Liver (tissue), 9 donors: ENCODE results near the gene STOM. TPM values are rescaled to one million over a fixed set of nuclear protein-coding genes. Genes with fewer than 3 reads are reported as not detected.

Source experiments
- DNase-seq: peaks from one replicate; pipeline ENCODE4 v3.0.0-alpha.2; 2017; ENCODE audit warnings: low spot score
- H3K27ac ChIP-seq, 2 donors: one replicate each; pipeline ENCODE4 v1.7.0; 2013; ENCODE audit warnings: inconsistent platforms in 2 of 2, low read length in 2 of 2, control low read depth in 1 of 2, low read depth in 1 of 2, mild to moderate bottlenecking in 1 of 2
- H3K27me3 ChIP-seq, 4 donors: one replicate each; pipeline versions ENCODE4 v1.6.1 to v1.7.0; 2013; ENCODE audit warnings: low read length in 3 of 4, inconsistent platforms in 1 of 4, mild to moderate bottlenecking in 1 of 4, moderate library complexity in 1 of 4; ENCODE audit not compliant: control insufficient read depth in 4 of 4, insufficient read depth in 4 of 4
- H3K36me3 ChIP-seq, 4 donors: one replicate each; pipeline versions ENCODE4 v1.6.1 to v1.7.0; 2013; ENCODE audit warnings: low read length in 3 of 4, mild to moderate bottlenecking in 3 of 4, low read depth in 1 of 4, moderate library complexity in 1 of 4; ENCODE audit not compliant: control insufficient read depth in 4 of 4, insufficient read depth in 3 of 4
- H3K4me1 ChIP-seq, 4 donors: one replicate each; pipeline versions ENCODE4 v1.6.1 to v1.7.0; 2013; ENCODE audit warnings: low read length in 3 of 4, mild to moderate bottlenecking in 3 of 4, moderate library complexity in 1 of 4; ENCODE audit not compliant: control insufficient read depth in 4 of 4, insufficient read depth in 4 of 4
- H3K4me3 ChIP-seq, 3 donors: one replicate each; pipeline versions ENCODE4 v1.6.1 to v1.7.0; 2013; ENCODE audit warnings: low read length in 3 of 3, control low read depth in 1 of 3, low read depth in 1 of 3, mild to moderate bottlenecking in 1 of 3
- H3K9ac ChIP-seq, 2 donors: one replicate each; pipeline ENCODE4 v1.7.0; 2013; ENCODE audit warnings: low read length in 2 of 2, mild to moderate bottlenecking in 2 of 2, moderate library complexity in 2 of 2, control low read depth in 1 of 2, low read depth in 1 of 2
- H3K9me3 ChIP-seq, 4 donors: one replicate each; pipeline versions ENCODE4 v1.6.1 to v1.7.0; 2013; ENCODE audit warnings: low read length in 3 of 4; ENCODE audit not compliant: control insufficient read depth in 4 of 4
- FOXA1 ChIP-seq: IDR thresholded peaks from 2 replicates; pipeline ENCODE4 v1.6.1; 2016; ENCODE audit warnings: antibody characterized with exemption
- FOXA2 ChIP-seq: IDR thresholded peaks from 2 replicates; pipeline ENCODE4 v1.6.1; 2016; ENCODE audit warnings: antibody characterized with exemption
- GABPA ChIP-seq, 2 donors: IDR thresholded peaks in 1 of 2; conservative IDR thresholded peaks in 1 of 2; 2 replicates each; pipeline ENCODE4 v1.6.1; 2016; ENCODE audit warnings: antibody characterized with exemption in 2 of 2, mild to moderate bottlenecking in 1 of 2, moderate library complexity in 1 of 2
- HNF4A ChIP-seq, 2 donors: conservative IDR thresholded peaks; 2 replicates each; pipeline ENCODE4 v1.6.1; 2016; ENCODE audit warnings: antibody characterized with exemption in 2 of 2, mild to moderate bottlenecking in 2 of 2
- HNF4G ChIP-seq: IDR thresholded peaks from 2 replicates; pipeline ENCODE4 v1.6.1; 2016; ENCODE audit warnings: antibody characterized with exemption
- JUND ChIP-seq, 2 donors: IDR thresholded peaks; 2 replicates each; pipeline ENCODE4 v1.6.1; 2016; ENCODE audit warnings: antibody characterized with exemption in 2 of 2
- NR2F2 ChIP-seq: IDR thresholded peaks from 2 replicates; pipeline ENCODE4 v1.6.1; 2016; ENCODE audit warnings: antibody characterized with exemption
- RAD21 ChIP-seq, 2 donors: IDR thresholded peaks; 2 replicates each; pipeline ENCODE4 v1.6.1; 2016; ENCODE audit warnings: antibody characterized with exemption in 2 of 2, mild to moderate bottlenecking in 2 of 2
- RXRA ChIP-seq, 2 donors: IDR thresholded peaks; 2 replicates each; pipeline ENCODE4 v1.6.1; 2017 to 2018; ENCODE audit warnings: antibody characterized with exemption in 2 of 2, mild to moderate bottlenecking in 1 of 2
- SP1 ChIP-seq: IDR thresholded peaks from 2 replicates; pipeline ENCODE4 v1.6.1; 2018; ENCODE audit warnings: antibody characterized with exemption, mild to moderate bottlenecking
- TAF1 ChIP-seq: conservative IDR thresholded peaks from 2 replicates; pipeline ENCODE4 v1.6.1; 2016; ENCODE audit warnings: antibody characterized with exemption, mild to moderate bottlenecking
- YY1 ChIP-seq: IDR thresholded peaks from 2 replicates; pipeline ENCODE4 v1.6.1; 2016; ENCODE audit warnings: antibody characterized with exemption, mild to moderate bottlenecking
- WGBS: extraction: QIAGEN DNeasy Blood & Tissue Kit; methylation state at CpG from one replicate; pipeline ENCODE4 v1.1.7; 2013; 5-methylcytosine and 5-hydroxymethylcytosine counted together
- polyA plus RNA-seq, 2 donors: library from polyadenylated mRNA; stranded (reverse) in 1 of 2; unstranded in 1 of 2; fragments of 200-250 nt in 1 of 2; fragments of >200 nt in 1 of 2; fragmentation: Nextera tagmentation in 1 of 2; extraction: Ambion mirVana in 1 of 2; gene quantifications; one replicate each; pipeline versions ENCODE4 v1.2.1 to v1.2.3, GENCODE V29; 2013 to 2015
- total RNA-seq, 2 donors: library from RNA; depleted of rRNA; stranded (reverse); fragments of >200 nt; gene quantifications; one replicate each; pipeline ENCODE4 v1.2.3, GENCODE V29; 2014
- TF ChIP-seq, protein P1 (sequence below): IDR thresholded peaks from 2 replicates; pipeline ENCODE4 v1.6.1; 2016; ENCODE audit warnings: antibody characterized with exemption
- TF ChIP-seq, protein P2 (sequence below): IDR thresholded peaks from 2 replicates; pipeline ENCODE4 v1.6.1; 2016; ENCODE audit warnings: antibody characterized with exemption, mild to moderate bottlenecking
- TF ChIP-seq, protein P3 (sequence below): IDR thresholded peaks from 2 replicates; pipeline ENCODE4 v1.6.1; 2016; ENCODE audit warnings: antibody characterized with exemption
- TF ChIP-seq, protein P4 (sequence below): fragments of 150-350 bp; IDR thresholded peaks from 2 replicates; pipeline ENCODE4 v1.5.1; 2017; ENCODE audit warnings: improper control_type of control experiment, low read depth, low read length; ENCODE audit not compliant: missing input control
- TF ChIP-seq, protein P5 (sequence below): IDR thresholded peaks from 2 replicates; pipeline ENCODE4 v1.6.1; 2016; ENCODE audit warnings: antibody characterized with exemption
- donor health status: healthy.
- donor health status: healthy.
- donor health status: healthy.
- donor health status: healthy.
- donor health status: healthy.

The STOM gene, protein sequence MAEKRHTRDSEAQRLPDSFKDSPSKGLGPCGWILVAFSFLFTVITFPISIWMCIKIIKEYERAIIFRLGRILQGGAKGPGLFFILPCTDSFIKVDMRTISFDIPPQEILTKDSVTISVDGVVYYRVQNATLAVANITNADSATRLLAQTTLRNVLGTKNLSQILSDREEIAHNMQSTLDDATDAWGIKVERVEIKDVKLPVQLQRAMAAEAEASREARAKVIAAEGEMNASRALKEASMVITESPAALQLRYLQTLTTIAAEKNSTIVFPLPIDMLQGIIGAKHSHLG
- total RNA-seq (100 to 1,000 TPM; 318 to 398 TPM), polyA plus RNA-seq (100 to 1,000 TPM; 150 to 212 TPM)

DNA sequence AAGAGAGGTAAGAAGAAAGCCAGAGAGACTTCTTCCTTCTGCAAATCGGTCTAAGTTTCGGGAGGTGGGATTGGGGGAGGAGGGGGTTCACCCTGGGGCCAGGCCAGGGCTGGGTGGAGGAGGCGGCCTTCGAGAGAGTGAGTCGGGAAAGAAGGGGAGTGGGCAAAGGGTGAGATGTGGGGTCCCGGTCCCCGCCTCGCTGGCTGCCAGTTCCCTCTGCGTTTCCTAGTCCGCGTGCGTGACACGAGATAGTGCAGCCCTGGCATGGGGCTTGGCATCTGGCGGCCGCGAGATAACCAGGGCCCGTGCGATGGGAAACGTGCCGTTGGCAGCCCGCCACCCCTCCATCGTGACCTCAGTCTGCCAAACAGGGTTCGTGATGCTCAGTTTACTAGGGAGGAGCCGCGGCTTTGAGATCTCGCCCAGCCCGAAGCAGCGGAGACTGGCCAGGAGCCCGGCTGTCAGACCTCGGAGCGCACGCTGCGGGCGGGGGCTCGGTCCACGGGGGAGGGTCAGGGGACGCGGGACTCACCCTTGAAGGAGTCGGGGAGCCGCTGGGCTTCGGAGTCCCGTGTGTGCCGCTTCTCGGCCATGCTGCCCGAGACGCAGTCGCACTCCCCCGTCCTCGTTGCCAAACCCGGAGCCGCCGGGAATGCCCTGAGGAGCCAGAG, at the start of gene STOM:
Gene STOM, minus strand, starts transcription at position 656 of the 671 bp plus-strand sequence. Its CDS starts 63 bp downstream, at position 593.
- Histone ChIP-seq H3K27me3 (no peaks in the 10 kb centered on the region), H3K4me3 (peak within 1 kb of the TSS; percentile 64 to 94 (median 86)), H3K27ac (peak within 1 kb of the TSS; percentile 70 to 93), H3K9ac (peak within 1 kb of the TSS; percentile 89 to 95), H3K4me1 (peaks cover 17 to 51% (median 42%) of the 10 kb centered on the region in 4 donors), H3K36me3 (peaks cover 0 to 3% (median 0%) of the 10 kb centered on the region in 4 donors), H3K9me3 (no peaks in the 10 kb centered on the region)
- TF ChIP-seq RAD21 (IDR thresholded peaks at IDR 0.05) (no peak), HNF4G (no peak), FOXA1 (peak; percentile 45), FOXA2 (no peak), HNF4A (conservative IDR thresholded peaks at IDR 0.05) (peak in 1 of 2 donors; percentile 28), YY1 (peak; percentile 82), TAF1 (peak; percentile 88), SP1 (no peak), GABPA (IDR thresholded peaks at IDR 0.05 in 1 of 2, conservative IDR thresholded peaks at IDR 0.05 in 1 of 2) (no peak), JUND (IDR thresholded peaks at IDR 0.05) (no peak), NR2F2 (no peak), RXRA (IDR thresholded peaks at IDR 0.05) (peak in 1 of 2 donors; percentile 54)
- TF ChIP-seq, protein P1, sequence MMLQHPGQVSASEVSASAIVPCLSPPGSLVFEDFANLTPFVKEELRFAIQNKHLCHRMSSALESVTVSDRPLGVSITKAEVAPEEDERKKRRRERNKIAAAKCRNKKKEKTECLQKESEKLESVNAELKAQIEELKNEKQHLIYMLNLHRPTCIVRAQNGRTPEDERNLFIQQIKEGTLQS: no peak
- TF ChIP-seq, protein P2, sequence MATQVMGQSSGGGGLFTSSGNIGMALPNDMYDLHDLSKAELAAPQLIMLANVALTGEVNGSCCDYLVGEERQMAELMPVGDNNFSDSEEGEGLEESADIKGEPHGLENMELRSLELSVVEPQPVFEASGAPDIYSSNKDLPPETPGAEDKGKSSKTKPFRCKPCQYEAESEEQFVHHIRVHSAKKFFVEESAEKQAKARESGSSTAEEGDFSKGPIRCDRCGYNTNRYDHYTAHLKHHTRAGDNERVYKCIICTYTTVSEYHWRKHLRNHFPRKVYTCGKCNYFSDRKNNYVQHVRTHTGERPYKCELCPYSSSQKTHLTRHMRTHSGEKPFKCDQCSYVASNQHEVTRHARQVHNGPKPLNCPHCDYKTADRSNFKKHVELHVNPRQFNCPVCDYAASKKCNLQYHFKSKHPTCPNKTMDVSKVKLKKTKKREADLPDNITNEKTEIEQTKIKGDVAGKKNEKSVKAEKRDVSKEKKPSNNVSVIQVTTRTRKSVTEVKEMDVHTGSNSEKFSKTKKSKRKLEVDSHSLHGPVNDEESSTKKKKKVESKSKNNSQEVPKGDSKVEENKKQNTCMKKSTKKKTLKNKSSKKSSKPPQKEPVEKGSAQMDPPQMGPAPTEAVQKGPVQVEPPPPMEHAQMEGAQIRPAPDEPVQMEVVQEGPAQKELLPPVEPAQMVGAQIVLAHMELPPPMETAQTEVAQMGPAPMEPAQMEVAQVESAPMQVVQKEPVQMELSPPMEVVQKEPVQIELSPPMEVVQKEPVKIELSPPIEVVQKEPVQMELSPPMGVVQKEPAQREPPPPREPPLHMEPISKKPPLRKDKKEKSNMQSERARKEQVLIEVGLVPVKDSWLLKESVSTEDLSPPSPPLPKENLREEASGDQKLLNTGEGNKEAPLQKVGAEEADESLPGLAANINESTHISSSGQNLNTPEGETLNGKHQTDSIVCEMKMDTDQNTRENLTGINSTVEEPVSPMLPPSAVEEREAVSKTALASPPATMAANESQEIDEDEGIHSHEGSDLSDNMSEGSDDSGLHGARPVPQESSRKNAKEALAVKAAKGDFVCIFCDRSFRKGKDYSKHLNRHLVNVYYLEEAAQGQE: peak; percentile 84
- TF ChIP-seq, protein P3, sequence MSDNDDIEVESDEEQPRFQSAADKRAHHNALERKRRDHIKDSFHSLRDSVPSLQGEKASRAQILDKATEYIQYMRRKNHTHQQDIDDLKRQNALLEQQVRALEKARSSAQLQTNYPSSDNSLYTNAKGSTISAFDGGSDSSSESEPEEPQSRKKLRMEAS: peak; percentile 92
- TF ChIP-seq, protein P4, sequence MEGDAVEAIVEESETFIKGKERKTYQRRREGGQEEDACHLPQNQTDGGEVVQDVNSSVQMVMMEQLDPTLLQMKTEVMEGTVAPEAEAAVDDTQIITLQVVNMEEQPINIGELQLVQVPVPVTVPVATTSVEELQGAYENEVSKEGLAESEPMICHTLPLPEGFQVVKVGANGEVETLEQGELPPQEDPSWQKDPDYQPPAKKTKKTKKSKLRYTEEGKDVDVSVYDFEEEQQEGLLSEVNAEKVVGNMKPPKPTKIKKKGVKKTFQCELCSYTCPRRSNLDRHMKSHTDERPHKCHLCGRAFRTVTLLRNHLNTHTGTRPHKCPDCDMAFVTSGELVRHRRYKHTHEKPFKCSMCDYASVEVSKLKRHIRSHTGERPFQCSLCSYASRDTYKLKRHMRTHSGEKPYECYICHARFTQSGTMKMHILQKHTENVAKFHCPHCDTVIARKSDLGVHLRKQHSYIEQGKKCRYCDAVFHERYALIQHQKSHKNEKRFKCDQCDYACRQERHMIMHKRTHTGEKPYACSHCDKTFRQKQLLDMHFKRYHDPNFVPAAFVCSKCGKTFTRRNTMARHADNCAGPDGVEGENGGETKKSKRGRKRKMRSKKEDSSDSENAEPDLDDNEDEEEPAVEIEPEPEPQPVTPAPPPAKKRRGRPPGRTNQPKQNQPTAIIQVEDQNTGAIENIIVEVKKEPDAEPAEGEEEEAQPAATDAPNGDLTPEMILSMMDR: peak; percentile 3
- TF ChIP-seq, protein P5, sequence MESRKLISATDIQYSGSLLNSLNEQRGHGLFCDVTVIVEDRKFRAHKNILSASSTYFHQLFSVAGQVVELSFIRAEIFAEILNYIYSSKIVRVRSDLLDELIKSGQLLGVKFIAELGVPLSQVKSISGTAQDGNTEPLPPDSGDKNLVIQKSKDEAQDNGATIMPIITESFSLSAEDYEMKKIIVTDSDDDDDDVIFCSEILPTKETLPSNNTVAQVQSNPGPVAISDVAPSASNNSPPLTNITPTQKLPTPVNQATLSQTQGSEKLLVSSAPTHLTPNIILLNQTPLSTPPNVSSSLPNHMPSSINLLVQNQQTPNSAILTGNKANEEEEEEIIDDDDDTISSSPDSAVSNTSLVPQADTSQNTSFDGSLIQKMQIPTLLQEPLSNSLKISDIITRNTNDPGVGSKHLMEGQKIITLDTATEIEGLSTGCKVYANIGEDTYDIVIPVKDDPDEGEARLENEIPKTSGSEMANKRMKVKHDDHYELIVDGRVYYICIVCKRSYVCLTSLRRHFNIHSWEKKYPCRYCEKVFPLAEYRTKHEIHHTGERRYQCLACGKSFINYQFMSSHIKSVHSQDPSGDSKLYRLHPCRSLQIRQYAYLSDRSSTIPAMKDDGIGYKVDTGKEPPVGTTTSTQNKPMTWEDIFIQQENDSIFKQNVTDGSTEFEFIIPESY: peak; percentile 50
- DNase-seq: peak; percentile 93
- WGBS: 1% methylated on average over 52 of the region's 52 CpGs
